Fibroblast of lung (primary cell): ENCODE measurements around the gene GPR62.

Experiments used
- EZH2 ChIP-seq: IDR thresholded peaks from 2 replicates; pipeline ENCODE4 v1.5.1; 2012; ENCODE audit warnings: low read length, control low read depth, mild to moderate bottlenecking; ENCODE audit errors: missing control alignments
- TF ChIP-seq, protein P1 (sequence below), 2 donors: IDR thresholded peaks in 1 of 2; conservative IDR thresholded peaks in 1 of 2; 1 replicate in 1 of 2; 2 replicates in 1 of 2; pipeline ENCODE4 v1.5.1; 2011 to 2012; ENCODE audit warnings: low read length in 2 of 2, control low read depth in 1 of 2, inconsistent platforms in 1 of 2, low read depth in 1 of 2, mild to moderate bottlenecking in 1 of 2

- TF ChIP-seq, protein P1, sequence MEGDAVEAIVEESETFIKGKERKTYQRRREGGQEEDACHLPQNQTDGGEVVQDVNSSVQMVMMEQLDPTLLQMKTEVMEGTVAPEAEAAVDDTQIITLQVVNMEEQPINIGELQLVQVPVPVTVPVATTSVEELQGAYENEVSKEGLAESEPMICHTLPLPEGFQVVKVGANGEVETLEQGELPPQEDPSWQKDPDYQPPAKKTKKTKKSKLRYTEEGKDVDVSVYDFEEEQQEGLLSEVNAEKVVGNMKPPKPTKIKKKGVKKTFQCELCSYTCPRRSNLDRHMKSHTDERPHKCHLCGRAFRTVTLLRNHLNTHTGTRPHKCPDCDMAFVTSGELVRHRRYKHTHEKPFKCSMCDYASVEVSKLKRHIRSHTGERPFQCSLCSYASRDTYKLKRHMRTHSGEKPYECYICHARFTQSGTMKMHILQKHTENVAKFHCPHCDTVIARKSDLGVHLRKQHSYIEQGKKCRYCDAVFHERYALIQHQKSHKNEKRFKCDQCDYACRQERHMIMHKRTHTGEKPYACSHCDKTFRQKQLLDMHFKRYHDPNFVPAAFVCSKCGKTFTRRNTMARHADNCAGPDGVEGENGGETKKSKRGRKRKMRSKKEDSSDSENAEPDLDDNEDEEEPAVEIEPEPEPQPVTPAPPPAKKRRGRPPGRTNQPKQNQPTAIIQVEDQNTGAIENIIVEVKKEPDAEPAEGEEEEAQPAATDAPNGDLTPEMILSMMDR (conservative IDR thresholded peaks at IDR 0.05 in 1 of 2, IDR thresholded peaks at IDR 0.05 in 1 of 2; ENCODE audit: low read depth in 1 of 2, low read length in 2 of 2) = no peak
- TF ChIP-seq EZH2 = no peak
Measured at GRCh38 chr3:51969841-51970240, 14.7 kb downstream of the GPR62 start.
